NOMO-1 treated with DMSO at 0.1 percent for 48 hours (cell line): ENCODE data around the gene SCLY.

Experiments
- DNase-seq: peaks from one replicate; lab custom pipeline; 2025; ENCODE audit not compliant: unreplicated experiment; lab: John Stamatoyannopoulos, UW

The SCLY gene

DNA sequence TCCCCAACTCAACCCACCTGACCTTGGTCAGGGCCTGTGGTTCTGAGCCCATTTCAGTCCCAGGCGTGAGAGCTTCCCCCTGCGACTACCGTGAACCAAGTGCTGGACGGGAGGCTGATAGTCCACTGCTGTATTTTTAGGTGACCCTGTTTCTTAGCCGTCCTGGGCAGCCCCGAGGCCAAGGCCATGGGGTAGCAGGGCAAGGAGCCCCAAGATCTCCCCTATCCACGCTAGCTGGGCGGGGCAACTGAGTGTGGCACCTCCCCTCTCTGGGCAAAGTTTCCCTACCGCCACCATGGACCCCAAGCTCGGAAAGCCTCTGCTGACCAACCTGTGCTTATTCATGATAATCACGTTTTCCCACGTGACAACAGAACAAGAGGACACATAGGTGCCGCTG, 77.1 kb downstream of the SCLY start:
- no peak for DNase-seq

DNA sequence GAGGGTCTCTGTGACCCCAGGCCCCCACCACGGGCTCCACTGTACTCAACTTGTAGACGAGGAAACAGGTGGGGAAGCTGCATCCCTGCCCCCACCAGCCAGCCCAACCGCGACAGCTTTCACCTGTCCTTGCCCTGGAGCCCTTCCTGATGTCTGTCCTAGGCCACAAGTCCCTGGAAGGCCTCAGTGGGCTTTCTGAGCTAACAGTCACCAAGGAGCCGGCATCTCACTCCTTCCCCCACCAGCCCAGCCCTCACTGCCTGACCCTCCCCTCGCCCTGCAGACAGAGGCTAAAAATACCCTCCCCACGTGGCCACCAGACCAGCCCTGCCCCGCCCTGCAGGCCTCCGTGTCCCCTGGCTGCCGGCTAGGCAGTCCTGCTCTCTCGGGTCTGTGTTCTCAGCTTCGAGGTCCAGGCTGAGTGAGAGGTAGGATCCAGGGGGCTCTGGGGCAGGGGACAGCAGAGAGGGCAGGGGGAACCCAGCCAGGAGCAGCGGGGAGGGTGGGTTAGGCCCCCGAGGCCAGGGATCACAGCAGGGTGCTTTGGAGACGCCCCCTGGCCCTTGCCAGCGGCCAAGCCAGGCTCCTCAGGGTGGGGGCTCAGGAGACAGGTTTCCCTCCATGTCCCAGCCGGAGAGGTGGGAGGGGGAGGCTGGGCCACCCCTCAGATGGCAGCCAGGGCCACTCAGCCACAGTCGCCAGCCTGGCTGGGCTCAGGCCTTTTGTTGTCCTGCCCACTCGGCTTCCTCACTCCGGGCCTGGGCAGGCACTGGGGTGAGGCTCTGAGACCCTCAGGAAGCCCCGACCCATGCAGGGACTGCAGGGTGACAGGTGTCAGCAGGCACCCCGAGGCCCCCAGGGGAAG, 77.8 kb downstream of the SCLY start, which contains the start of gene KLHL30:
KLHL30 (plus strand) TSS at position 338 of the 865 bp plus-strand sequence. CDS start 2,087 bp downstream, outside the sequence.
- DNase-seq, result peak; percentile 7

DNA sequence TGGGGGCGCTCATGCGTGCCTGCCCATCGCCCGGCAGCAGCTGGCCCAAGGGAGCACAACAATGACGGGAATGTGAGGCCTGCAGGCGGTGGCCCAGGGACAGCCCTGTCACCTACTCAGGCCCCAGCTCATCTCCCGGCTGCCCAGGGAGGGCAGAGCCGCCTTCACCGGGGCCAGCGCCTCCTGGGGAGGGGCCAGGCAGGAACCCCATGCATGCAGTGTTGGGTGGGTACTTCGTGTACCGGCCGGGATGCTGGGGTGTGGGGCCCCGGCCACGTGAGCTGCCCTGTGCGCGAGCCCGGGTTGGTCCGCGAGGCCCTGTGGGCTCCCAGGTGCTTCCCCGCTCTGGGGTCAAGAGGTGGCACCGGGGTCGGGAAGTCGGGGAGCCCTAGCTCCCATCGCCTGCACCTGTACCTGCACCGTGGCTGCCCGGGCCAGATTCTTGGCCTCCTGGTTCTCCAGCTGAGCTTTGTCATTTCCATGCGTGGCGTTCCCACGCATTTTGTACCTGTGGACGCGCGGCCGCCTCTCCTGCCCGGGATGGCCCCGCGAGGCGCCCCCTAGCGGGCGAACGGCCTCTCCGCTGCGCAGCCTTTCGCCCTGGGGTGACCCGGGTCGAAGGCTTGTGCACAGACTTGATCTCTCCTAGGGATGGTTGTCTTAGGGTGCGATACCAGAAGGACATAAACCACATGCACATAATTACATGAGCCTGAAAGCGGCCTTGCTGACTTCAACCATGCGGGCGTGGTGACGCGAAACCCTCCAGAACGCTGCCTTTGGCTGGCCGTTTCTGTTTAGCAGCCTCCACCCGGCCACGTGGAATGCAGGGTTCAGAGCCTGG, 78.6 kb downstream of the SCLY start:
- DNase-seq, result no peak

DNA sequence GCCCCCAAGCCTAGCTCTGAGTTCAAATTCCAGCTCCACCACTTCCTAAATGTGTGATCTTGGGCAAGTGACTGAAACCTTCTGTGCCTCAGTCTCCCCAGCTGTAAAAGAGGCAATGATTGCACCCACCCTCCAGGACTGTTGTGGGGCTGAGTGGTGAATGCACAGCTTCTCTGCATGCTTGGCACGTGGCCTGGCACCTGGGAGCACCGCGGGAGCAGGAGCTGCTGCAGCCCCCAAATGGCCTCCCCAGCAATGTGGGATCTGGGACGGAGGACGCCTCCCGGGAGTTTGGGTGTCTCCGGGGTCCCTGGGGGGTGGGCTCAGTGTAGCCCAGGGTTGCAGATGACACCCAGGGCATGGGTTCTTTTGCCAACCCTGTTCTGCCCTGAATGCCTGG, 79.2 kb downstream of the SCLY start:
- DNase-seq, result no peak

DNA sequence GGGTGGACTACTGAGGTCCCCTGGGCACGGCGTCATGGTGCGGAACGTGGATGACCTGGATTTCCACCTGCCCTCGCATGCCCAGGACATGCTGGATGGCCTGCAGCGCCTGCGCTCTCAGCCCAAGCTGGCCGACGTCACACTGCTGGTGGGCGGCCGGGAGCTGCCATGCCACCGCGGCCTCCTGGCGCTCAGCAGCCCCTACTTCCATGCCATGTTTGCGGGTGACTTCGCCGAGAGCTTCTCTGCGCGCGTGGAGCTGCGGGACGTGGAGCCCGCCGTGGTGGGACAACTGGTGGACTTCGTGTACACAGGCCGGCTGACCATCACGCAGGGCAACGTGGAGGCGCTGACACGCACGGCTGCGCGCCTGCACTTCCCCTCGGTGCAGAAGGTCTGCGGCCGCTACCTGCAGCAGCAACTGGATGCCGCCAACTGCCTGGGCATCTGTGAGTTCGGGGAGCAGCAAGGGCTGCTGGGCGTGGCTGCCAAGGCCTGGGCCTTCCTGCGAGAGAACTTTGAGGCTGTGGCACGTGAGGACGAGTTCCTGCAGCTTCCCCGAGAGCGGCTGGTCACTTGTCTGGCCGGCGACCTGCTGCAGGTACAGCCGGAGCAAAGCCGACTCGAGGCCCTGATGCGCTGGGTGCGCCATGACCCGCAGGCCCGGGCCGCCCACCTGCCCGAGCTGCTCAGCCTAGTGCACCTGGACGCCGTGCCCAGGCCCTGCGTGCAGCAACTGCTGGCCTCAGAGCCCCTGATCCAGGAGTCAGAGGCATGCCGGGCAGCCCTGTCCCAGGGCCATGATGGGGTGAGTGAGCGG, 80.1 kb downstream of the SCLY start:
- no peak for DNase-seq

DNA sequence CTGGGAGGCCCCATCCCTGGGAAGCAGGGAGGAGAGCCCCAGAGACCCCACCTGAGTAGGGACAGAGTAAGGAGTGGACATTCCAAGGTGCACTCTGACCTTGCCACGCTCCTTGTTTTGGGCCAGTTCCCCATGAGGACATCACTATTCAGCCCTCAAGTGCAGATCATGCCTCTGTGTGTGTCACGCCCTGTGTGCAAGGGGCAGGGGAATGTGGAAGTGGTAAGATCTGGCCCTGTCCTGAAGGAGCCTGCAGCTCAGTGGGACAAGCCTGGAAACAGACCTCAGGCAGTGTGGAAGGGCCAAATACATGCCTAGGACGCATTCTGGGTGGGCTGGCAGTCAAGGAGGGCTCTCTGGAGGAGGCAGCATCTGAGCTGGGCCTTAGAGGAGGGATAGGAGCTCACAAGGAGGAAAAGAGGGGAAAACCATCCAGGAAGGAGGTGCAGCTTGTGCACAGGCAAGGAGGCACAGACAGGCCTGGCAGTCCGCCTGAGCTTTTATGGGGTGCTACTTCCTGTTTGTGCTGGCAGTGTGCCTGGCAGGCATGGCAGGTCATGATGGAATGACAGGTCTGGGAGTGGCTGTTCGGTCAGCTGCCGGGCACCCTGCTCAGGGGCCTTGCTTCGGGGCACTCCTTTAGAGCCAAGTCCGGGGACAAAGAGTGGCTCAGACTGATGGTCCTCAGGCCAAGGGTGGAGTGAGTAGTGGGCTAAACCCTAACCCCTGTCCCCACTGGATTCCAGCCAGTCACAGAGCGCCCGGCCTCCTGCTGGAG, 80.9 kb downstream of the SCLY start:
- DNase-seq, result peak; percentile 34

DNA sequence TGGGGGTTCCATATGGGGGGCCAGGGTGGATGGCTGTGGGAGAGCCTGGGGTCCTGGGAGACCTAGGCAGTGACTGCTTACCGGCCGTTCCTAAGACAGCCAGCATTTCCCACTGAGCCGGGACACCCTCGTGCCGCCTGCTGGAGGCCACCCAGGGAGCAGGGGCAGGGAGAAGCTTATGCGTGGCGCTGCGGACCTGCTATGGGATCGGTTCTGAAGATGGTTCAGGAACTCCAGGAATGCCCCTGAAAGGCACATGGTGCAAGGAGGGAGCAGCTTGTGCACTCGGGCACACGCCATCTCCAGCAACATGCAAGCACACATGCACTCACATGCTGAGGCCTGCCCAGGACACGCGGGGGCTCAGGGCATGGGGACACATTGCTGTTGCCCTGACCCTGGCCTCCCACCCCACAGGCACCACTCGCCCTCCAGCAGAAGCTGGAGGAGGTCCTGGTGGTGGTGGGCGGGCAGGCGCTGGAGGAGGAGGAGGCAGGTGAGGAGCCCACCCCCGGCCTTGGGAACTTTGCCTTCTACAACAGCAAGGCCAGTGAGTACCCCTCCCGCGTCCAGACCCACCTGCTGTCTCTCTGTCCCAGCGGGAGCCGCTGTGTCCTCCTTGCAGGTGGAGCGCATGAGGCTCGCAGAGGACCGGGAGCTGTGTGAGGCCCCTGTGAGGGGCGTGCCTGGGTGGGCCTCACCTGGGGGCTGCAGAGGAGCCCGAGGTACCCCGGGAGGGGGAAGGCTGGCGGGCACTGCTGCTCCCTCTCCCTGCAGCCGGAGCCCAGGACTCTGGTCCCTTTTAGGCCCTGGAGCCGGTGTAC, 81.8 kb downstream of the SCLY start:
- DNase-seq, result no peak

DNA sequence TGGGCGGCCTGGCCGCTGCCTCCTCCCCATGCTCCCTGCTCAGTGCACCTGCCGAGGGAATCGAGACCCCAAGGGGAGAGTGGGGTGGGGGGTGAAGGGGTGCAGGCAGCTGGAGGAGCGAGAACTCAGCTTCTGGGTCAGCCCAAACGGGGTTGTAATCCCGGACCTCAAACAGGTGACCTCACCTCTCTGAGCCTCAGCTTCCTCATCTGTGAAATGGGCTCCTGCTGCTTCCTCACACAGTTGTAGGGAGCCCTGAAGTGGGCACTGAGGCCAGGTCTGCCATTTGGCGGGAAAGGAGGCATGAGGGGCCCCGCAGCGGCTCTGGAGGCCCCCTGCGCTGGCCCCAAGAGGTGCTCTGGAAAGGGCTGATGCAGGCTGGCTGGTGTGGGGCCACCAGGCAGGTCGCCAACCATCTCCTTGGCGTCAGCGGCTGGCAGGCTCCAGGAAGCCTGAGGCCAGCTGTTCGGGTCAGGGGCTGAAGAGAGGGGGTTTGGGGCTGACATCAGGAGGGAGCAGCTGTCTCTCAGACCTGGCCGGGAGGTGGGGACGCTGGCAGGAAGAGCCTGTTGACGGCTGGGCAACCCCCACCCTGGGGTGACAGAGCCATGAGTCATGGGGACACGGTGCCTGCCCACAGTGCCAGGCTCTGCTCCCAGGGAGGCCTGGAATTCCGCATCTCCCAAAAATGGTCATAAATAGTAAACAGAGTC, 82.6 kb downstream of the SCLY start:
- DNase-seq, result no peak

DNA sequence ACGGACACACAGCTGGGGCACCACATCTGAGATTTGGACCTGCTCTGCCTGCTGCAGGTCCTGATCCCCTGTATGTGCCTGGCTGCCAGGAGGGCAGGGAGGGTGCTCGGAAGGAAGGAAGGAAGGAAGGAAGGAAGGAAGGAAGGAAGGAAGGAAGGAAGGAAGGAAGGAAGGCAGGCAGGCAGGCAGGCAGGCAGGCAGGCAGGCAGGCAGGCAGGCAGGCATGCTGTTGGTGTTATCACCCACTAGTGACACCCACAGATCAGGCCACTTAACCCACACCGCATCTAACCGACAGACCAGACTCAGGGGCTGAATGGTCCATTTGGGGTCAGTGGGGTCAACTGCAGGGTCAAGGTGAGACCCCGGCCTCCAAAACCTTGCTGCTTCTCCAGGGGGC, 83.5 kb downstream of the SCLY start:
- DNase-seq, result no peak

DNA sequence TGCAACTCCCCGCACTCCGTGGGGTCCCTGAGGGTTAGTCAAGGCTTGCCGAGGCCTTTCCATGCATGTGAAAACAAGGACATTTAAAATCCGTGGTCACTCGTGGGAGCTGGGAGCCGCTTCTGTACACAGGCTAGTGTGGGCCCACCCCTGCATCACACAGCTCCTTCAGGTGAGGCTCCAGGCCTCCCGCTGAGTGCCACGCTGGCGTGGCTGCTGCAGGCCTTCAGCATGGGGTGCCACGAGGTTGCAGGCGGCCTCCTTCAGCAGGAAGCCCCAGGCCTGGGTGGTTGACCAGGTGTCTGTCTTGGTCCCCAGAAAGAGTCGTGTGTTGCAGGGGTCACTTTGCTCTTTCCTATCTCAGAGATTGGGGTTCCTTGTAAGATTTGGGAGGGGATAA, 84.2 kb downstream of the SCLY start:
- no peak for DNase-seq

DNA sequence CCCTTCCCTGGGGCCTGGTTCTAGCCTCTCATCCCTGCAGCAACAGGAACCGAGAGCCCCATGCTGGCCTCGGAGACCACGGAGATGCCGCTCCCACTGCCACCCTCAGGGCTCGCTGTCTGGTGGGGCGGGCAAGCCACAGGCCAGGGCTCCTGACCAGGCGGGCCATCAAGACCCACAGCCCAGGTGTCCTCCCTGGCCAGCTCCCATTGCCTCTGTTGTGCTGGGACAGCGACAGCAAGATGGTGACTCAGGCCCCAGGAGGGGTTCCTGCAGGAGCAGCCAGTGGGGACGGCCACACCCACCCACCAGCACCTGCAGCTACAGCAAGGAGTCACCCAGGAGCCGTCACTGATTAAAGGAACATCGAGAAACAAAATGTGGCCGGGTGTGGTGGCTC, 85.0 kb downstream of the SCLY start:
- no peak for DNase-seq

DNA sequence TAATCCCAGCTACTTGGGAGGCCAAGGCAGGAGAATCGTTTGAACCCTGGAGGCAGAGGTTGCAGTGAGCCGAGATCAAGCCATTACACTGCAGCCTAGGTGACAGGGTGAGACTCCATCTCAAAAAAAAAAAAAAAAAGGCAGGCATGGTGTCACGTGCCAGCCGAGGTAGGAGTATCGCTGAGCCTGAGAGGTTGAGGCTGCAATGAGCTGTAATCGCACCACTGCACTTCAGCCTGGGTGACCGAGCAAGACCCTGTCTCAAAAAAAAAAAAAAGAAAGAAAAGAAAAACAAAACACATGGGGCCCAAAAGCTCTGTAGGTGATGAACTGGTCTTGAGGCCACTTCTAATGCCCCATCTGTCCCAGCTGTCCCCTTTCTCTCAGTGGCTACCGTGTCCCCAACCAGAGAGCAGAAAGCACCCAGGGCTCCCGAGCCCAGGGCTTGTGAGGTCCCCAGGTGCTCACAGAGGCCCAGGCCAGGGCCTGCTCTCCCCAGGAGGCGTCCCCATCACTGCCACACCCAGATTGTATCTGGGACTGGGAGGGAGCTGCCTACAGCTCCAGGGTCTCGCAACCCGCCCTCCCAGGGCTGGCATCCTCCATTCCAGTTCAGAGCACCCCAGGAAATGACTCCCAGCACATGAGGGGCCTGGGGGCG, 86.2 kb downstream of the SCLY start:
- DNase-seq, result no peak

DNA sequence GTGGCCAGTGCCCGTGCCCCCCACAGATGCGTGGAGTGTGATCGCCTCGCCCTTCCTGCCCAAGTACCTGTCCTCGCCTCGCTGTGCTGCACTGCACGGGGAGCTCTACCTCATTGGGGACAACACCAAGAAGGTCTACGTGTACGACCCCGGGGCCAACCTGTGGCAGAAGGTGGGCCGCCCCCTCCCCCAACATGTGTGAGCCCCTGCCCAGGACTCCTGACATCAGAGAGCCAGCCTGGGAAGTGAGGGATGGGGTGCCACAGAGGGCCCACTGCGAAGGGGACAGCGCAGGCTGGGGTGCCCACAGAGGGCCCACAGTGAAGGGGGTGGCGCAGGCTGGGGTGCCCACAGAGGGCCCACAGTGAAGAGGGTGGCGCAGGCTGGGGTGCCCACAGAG, 88.2 kb downstream of the SCLY start:
- DNase-seq, result no peak
